ENCODE data around the gene THSD4. TPM values are rescaled to one million over a fixed set of nuclear protein-coding genes. Genes with fewer than 3 reads are reported as not detected.

Gene THSD4
- total and polyA plus RNA-seq, 2 of the 8 experiments (the other 6 are each of a cell fraction or from before 2014, with no cell fraction given), result 2.5 to 6.2 TPM

DNA sequence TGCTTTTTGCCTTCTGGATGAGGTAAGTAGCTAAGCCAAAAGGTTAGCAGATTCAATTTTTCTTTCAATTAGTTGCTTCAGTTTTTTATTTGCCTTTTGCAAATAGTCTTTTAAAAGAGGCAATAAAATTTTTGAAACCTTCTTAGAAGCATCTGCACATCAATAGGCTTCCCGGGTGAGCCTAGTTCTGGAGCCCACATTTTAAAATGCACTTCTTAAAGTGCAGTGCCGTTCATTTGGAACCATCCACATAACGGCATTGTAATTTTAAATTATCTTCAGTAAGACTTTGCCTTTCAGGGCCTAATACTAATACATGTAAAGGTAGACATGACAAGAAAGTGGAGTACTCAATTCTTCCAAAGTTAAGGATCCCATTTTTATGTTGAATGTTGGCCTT is 269.2 kb downstream of the THSD4 start:
- Histone ChIP-seq H2BK20ac (ENCODE audit: low read length) (peak overlapping the region; percentile 62; the same call in 1 of the 2 replicates), H3K27ac (ENCODE audit: low read depth, low read length) (no peak overlapping the region), H3K23ac (ENCODE audit: insufficient read length) (no peak overlapping the region), H3K36me3 (ENCODE audit: control insufficient read depth in 2 of 4, insufficient read depth in 4 of 4, low read length in 3 of 4) (no peaks in the 10 kb centered on the region), H3K18ac (ENCODE audit: extremely low read depth, low read length) (peak overlapping the region; percentile 41; the same call in 1 of the 2 replicates), H3K79me2 (ENCODE audit: control insufficient read depth in 1 of 2, insufficient read depth in 2 of 2, low read length in 2 of 2) (no peaks in the 10 kb centered on the region), H4K5ac (ENCODE audit: insufficient read length, low read depth, low read length) (no peak overlapping the region), H2BK5ac (ENCODE audit: low read depth, low read length) (peak overlapping the region; percentile 74; the same call in 1 of the 2 replicates), H2BK15ac (ENCODE audit: low read length) (no peak overlapping the region), H2AK5ac (ENCODE audit: low read depth, low read length) (no peak overlapping the region), H2AFZ (ENCODE audit: low read length) (no peak overlapping the region), H3K4me3 (ENCODE audit: extremely low read depth in 1 of 4, insufficient read depth in 2 of 4, low read depth in 3 of 4, low read length in 4 of 4) (no peak overlapping the region), H3K56ac (replicated peaks; ENCODE audit: insufficient read length, low read depth, low read length) (no peak overlapping the region), H3K4me1 (replicated peaks in 1 of 4; ENCODE audit: control insufficient read depth in 3 of 4, insufficient read depth in 4 of 4, low read length in 3 of 4) (peaks cover 15 to 24% (median 19%) of the 10 kb centered on the region in 4 experiments; a peak in 6 of 7 replicates), H4K91ac (replicated peaks; ENCODE audit: insufficient read length, low read length) (no peak overlapping the region), H3K4ac (replicated peaks; ENCODE audit: insufficient read length, low read depth, low read length) (no peak overlapping the region), H3K9ac (replicated peaks in 1 of 4; ENCODE audit: extremely low read depth in 1 of 4, low read depth in 3 of 4, low read length in 3 of 4) (no peak overlapping the region), H3K4me2 (ENCODE audit: insufficient read depth in 1 of 2, low read depth in 2 of 2, low read length in 2 of 2) (no peak overlapping the region), H3K9me3 (ENCODE audit: insufficient read depth in 2 of 2, low read depth in 1 of 2, low read length in 1 of 2) (no peaks in the 10 kb centered on the region), H3K23me2 (ENCODE audit: low read depth, low read length) (no peaks in the 10 kb centered on the region; the same call in 1 of the 2 replicates), H2BK120ac (replicated peaks; ENCODE audit: low read depth, low read length) (no peak overlapping the region), H2BK12ac (ENCODE audit: low read depth, low read length) (no peak overlapping the region; the same call in 1 of the 2 replicates), H3K27me3 (replicated peaks in 1 of 4; ENCODE audit: control insufficient read depth in 3 of 4, extremely low read depth in 1 of 4, insufficient read depth in 3 of 4, low read length in 3 of 4) (no peaks in the 10 kb centered on the region), H4K20me1 (replicated peaks in 1 of 2; ENCODE audit: control insufficient read depth in 1 of 2, insufficient read depth in 2 of 2, low read length in 2 of 2) (no peaks in the 10 kb centered on the region), H4K8ac (ENCODE audit: extremely low read depth, insufficient read depth, low read length) (no peak overlapping the region), H3K14ac (ENCODE audit: insufficient read length) (no peak overlapping the region), H3K79me1 (ENCODE audit: low read depth, low read length) (no peaks in the 10 kb centered on the region)
- WGBS, 2 experiments (ENCODE audit: extremely low coverage in 1 of 2, insufficient coverage in 1 of 2, insufficient read length in 1 of 2, insufficient replicate concordance in 2 of 2, low coverage in 1 of 2, low lambda C conversion rate in 2 of 2, missing lambda C conversion rate in 1 of 2), result 81% methylated on average over 3 of the region's 3 CpGs; no CpG with 5 or more reads in 1 of the 2 experiments
- CTCF ChIA-PET (ENCODE audit: partially characterized antibody), result interaction anchor here (1.1 to 3.6 kb wide), 2 partner anchors 47 to 417 kb away, joined by 3 to 20 read pairs; no protein-coding TSS in a partner anchor
- FAIRE-seq (no peak), DNase-seq (ENCODE audit: low read depth in 1 of 2, low spot score in 2 of 2) (no peak)
- POLR2A ChIA-PET (ENCODE audit: partially characterized antibody), result no interaction called here
- no peak for TF ChIP-seq ASH2L (IDR thresholded peaks at IDR 0.05; ENCODE audit: low read length)
- TF ChIP-seq, protein P1, sequence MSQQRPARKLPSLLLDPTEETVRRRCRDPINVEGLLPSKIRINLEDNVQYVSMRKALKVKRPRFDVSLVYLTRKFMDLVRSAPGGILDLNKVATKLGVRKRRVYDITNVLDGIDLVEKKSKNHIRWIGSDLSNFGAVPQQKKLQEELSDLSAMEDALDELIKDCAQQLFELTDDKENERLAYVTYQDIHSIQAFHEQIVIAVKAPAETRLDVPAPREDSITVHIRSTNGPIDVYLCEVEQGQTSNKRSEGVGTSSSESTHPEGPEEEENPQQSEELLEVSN (IDR thresholded peaks at IDR 0.05), result no peak
- no peak for TF ChIP-seq MAFK (IDR thresholded peaks at IDR 0.05; ENCODE audit: low read depth, low read length)
- TF ChIP-seq KDM1A (IDR thresholded peaks at IDR 0.05; ENCODE audit: borderline replicate concordance, low read length), result no peak
- no peak for TF ChIP-seq TBP (IDR thresholded peaks at IDR 0.05; ENCODE audit: low read depth, low read length)
- TF ChIP-seq, protein P2, sequence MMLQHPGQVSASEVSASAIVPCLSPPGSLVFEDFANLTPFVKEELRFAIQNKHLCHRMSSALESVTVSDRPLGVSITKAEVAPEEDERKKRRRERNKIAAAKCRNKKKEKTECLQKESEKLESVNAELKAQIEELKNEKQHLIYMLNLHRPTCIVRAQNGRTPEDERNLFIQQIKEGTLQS (IDR thresholded peaks at IDR 0.05; ENCODE audit: insufficient read depth, low read depth, low read length), result no peak
- no peak for TF ChIP-seq TEAD4 (IDR thresholded peaks at IDR 0.05; ENCODE audit: low read depth, low read length)
- no peak for TF ChIP-seq TAF7 (optimal IDR thresholded peaks at IDR 0.05; ENCODE audit: borderline replicate concordance, low read depth, low read length)
- TF ChIP-seq HDAC6 (IDR thresholded peaks at IDR 0.05; ENCODE audit: low read depth, low read length), result no peak

Measured in H1 (cell line).